NAMALWA (cell line): ENCODE results near the gene EBNA1BP2.
"Not testable (repeated sequence)": the region's sequence is repeated elsewhere in the genome, so short reads cannot be mapped to it uniquely, and the experiment has no call there.

Experiments used
- DNase-seq: peaks from one replicate; pipeline ENCODE4 v3.0.0-alpha.2; 2015; ENCODE audit warnings: low spot score

EBNA1BP2 gene, protein sequence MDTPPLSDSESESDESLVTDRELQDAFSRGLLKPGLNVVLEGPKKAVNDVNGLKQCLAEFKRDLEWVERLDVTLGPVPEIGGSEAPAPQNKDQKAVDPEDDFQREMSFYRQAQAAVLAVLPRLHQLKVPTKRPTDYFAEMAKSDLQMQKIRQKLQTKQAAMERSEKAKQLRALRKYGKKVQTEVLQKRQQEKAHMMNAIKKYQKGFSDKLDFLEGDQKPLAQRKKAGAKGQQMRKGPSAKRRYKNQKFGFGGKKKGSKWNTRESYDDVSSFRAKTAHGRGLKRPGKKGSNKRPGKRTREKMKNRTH

DNA sequence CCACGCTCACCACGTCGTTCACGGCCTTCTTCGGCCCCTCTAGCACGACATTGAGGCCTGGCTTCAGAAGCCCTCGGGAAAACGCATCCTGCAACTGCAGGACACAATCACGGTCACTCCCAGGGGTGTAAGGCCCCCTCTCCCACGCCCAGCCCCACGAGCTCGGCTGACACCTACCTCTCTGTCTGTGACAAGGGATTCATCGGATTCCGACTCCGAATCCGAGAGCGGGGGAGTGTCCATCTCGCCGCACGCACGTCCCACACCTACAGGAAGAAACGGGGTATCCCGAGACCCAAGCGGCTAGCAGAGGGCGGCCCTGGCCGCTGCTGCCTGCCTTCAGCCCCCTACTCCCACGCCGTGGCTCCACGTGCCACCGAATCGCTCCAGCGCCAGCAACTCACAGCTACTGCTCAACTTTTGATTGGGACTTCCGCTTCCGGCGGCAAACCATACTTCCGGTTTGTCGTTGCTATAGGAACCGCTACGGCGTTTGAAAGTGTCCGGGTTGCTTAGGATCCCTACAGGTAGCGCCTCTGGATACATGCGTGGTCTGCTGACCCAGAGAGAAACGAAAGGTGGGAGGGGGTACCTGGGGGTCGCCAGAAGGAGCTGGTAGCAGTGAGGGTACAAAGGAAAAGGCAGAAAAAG, at the start of gene EBNA1BP2, which contains the start of gene CFAP57:
EBNA1BP2 (minus strand) TSS at position 415 of the 651 bp plus-strand sequence; CDS start at position 243, 172 bp downstream.
CFAP57 (plus strand) TSS at position 455 of the 651 bp plus-strand sequence. CDS start 424 bp downstream, outside the sequence.
- peak; percentile 97 for DNase-seq

- no peak for DNase-seq
Observed at GRCh38 chr1:43221797-43222196, 49.7 kb upstream of the EBNA1BP2 start.

DNA sequence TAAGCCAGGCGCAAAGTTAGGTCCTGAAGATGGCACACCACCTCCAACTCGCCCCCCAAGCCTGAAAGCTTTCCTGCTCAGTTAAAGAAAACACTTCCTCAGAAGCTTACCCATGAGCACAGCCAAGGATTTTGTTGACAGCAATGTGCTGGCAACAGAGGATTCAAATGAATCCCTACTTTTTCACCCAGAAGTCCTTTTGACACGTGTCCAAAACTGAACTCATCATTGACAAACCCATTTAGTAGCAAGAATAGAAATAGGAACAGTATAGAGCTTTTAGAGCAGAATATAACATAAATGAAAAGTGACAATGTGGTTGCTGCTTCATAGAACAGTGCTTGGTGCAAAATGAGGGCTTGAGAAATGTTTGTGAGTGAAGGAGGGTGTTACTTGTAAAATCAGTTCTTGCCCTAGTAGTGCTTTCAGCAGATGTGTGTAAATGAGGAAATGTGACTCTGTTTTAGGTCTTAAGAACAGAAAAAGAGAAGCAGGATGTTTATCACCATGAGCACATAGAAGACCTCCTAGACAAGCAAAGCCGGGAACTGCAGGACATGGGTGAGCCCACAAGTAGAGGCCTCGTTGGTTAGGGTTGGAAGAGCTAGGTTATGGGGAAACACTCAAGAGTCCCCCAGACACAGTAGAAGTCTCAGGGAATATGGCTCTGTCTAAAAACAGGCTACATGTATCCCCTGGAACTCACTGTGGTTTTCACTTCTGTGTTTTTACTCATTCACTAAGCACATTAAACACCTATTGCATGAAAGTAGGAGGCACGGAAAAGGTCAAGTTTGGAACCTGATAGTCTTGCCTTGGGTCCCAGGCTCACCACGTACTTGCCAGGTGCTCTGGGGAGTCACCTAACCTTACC, 49.1 kb upstream of the EBNA1BP2 start:
- peak; percentile 53 for DNase-seq

GRCh38 chr1:43217747-43218146, 45.7 kb upstream of the EBNA1BP2 start:
- no peak for DNase-seq

GRCh38 chr1:43214501-43215444, 42.7 kb upstream of the EBNA1BP2 start:
- no peak for DNase-seq

- not testable (repeated sequence) for DNase-seq
Observed at GRCh38 chr1:43208277-43208676, 36.2 kb upstream of the EBNA1BP2 start.

DNA sequence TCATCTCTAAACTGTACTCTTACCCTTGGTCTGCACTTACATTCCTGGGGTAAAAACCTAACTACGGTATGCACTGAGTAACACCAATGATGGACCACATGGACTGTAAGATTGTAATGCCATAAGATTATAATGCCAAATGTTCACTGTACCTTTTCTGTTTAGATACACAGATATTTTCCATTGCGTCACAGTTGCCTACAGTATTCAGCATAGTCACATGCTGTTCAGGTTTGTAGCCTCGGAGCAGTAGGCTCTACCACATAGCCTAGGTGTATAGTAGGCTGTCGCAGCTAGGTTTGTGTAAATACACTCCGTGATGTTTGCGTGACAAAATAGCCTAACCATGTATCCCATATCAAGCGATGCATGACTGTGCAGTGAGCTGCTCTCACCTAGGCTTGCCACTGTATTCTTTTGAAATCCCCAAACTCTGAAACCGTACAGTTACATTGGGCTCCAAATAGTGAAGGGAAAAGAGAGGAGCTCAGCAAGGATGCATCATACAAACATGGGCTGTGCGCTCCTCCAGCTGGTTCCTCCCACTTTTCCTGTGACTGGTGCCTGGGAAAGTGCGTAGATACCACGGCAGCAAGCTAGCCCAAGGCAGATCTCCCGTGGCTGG, 35.3 kb upstream of the EBNA1BP2 start:
- DNase-seq = no peak

GRCh38 chr1:43206600-43207228, 34.6 kb upstream of the EBNA1BP2 start:
- no peak for DNase-seq

DNA sequence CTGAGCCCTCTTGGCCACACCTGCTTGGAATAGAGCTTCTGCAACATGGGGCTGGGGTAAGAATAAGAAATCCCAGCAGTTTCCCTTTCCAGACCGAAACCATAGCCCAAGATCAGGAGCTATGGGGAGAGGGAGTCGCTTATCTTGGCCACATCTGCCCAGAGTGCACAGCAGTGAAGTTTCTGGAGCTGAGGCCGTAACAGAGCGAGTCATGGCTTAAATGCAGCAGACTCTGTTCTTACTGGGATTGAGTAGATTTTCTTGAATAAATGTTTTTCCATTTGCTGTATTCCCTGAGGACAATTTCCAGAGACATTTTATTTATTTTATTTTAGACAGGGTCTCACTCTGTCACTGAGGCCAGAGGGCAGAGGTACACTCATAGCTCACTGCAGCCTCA, 33.6 kb upstream of the EBNA1BP2 start:
- DNase-seq = no peak

DNA sequence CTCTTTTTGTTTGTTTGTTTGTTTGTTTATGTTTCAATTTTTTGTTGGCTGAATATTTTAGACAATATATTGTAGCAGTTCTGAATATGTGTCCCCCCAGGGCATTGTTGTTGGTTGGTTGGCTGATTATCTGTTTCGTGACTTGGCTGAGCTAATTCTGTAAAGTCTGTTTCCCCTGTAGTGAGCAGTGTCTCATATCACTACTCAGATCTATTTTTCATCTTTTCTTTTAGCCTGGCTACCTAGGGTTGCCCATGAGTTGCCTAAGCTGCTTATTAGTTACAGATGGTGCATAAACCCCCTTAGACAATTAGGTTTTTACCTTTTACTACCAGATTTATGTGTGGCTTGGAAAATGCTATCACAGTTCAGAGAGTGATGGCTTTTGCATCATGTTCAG, 32.3 kb upstream of the EBNA1BP2 start:
- DNase-seq = no peak

DNA sequence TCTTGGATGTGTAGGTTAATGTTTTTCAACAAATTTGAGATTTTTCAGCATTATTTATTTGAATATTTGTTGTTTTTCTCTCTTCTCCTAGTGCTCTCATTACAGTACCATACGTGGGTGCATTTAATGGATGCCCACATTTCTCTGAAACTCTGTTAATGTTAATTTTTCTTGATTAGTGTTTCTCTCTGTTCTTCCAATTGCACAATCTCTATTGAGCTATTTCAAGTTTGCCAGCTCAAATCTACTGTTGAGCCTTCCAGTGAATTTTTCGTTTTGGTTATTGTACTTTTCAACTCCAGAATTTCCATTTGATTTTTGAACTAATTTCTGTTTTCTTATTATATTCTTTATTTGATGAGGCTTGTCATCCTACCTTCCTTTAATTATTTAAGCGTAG, 31.8 kb upstream of the EBNA1BP2 start:
- DNase-seq = no peak

DNA sequence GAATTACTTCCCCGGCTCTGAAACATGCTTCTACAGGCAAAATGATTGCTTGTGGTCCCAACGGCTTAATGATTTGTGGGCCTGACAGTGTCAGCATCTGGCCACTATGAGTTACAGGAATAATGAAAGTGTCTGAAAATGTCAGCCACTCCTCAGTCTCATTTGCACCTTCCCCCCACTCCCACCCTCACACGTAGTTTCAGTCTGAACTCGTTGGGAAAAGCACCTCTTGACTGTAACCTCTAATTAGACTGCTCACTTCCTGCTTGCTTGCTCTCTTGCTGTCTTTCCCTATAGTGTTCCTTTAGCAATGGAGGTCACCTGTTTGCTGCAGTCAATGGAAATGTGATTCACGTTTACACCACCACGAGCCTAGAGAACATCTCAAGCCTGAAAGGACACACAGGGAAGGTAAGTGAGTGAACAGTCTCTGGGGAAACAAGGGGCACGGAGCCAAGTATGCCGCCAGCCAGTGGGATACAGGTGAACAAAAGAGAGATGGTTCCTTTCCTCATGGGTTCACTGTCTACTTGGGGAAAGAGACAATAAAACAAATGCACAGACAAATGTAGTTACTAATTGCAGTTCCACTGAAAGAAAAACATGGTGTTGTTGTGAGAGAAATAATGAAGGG, 27.1 kb upstream of the EBNA1BP2 start:
- no peak for DNase-seq

- peak; percentile 19 for DNase-seq
Observed at GRCh38 chr1:43197343-43198127, 25.4 kb upstream of the EBNA1BP2 start.

DNA sequence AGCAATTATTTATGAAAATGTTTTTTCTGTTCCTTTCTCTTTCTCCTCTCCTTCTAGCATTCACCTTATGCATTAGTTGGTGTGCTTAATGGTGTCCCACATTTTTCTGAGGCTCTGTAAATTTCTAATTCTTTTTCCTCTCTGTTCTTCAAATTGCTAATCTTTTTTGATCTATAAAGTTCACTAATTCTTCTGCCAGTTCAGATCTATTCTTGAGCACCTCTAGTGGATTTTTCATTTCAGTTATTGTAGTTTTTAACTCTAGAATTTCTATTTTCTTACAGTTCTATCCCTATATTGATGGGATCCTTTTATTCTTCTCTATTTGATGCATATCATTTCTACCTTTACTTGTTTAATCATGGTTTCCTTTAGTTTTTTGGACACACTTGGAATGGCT, 22.4 kb upstream of the EBNA1BP2 start:
- no peak for DNase-seq

- no peak for DNase-seq
Observed at GRCh38 chr1:43188106-43188505, 16.0 kb upstream of the EBNA1BP2 start.

GRCh38 chr1:43184995-43185394, 12.9 kb upstream of the EBNA1BP2 start:
- DNase-seq = no peak

DNA sequence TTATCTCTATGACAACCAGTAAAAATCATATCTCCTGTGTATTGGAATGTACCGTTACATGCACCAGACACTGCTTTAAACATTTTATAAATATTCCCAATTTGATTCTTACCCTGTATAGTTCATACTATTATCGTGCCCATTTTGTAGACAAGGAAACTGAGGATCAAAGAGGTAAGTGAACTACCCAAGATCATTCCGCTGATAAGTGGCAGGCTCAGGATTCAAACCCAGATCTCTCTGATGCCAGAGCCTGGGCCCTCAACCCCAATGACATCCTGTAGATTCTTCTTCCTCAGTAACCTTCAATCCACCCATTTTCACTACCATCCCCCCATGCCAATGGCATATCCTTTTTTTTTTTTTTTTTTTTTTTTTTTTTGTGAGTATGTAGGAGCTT, 12.3 kb upstream of the EBNA1BP2 start:
- no peak for DNase-seq

GRCh38 chr1:43177691-43178090, 5.6 kb upstream of the EBNA1BP2 start:
- no peak for DNase-seq

DNA sequence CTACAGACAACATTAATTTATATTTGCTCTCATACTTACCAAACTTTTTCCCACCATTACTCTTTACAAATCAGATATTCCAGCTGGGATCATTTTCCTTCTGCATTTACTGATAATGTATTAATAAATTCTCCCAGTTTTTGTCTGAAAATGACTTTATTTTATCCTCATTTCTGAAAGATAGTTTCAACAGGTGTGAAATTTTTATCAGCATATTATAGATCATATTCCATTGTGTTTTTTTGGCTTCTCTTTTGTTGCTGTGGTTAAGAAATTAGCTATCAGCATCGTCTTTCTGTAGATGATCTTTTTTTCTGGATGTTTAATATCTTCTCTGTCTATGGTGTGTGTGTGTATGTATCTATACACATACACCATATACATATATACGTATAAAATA, 2.8 kb upstream of the EBNA1BP2 start:
- no peak for DNase-seq
